ENCODE measurements around the gene SAXO2. TPM values are rescaled to one million over a fixed set of nuclear protein-coding genes. Genes with fewer than 3 reads are reported as not detected.
"Not testable (repeated sequence)": the region's sequence is repeated elsewhere in the genome, so short reads cannot be mapped to it uniquely, and the experiment has no call there.

Gene SAXO2
- total RNA-seq, 1 donor from 2014 or later: 0.90 TPM

GRCh38 chr15:82292271-82292670 is 29.7 kb downstream of the SAXO2 start:
- Mint-ChIP-seq H3K36me3 (ENCODE audit: low read depth) (peaks cover 2% of the 10 kb centered on the region), H3K27me3 (ENCODE audit: low read depth) (peaks cover 6% of the 10 kb centered on the region), H3K4me3 (ENCODE audit: unreplicated experiment) (no peak overlapping the region), H3K9me3 (ENCODE audit: low read depth) (peaks cover 9% of the 10 kb centered on the region), H3K27ac (ENCODE audit: unreplicated experiment) (no peak overlapping the region), H3K4me1 (ENCODE audit: low read depth) (no peaks in the 10 kb centered on the region)
- no peak for TF ChIP-seq CTCF (IDR thresholded peaks at IDR 0.05)
- DNase-seq (ENCODE audit: low spot score): no peak

- peaks cover 2% of the 10 kb centered on the region for H3K36me3 Mint-ChIP-seq (ENCODE audit: low read depth)
- no peak for TF ChIP-seq CTCF (IDR thresholded peaks at IDR 0.05)
- peaks cover 6% of the 10 kb centered on the region for H3K9me3 Mint-ChIP-seq (ENCODE audit: low read depth)
- peaks cover 6% of the 10 kb centered on the region for H3K27me3 Mint-ChIP-seq (ENCODE audit: low read depth)
- H3K4me1 Mint-ChIP-seq (ENCODE audit: low read depth): no peaks in the 10 kb centered on the region
- DNase-seq (ENCODE audit: low spot score): no peak
- H3K4me3 Mint-ChIP-seq (ENCODE audit: unreplicated experiment): no peak overlapping the region
- H3K27ac Mint-ChIP-seq (ENCODE audit: unreplicated experiment): no peak overlapping the region
Observed at GRCh38 chr15:82294061-82294690, 31.6 kb downstream of the SAXO2 start.

GRCh38 chr15:82297546-82297945 is 34.9 kb downstream of the SAXO2 start:
- no peaks in the 10 kb centered on the region for H3K27me3 Mint-ChIP-seq (ENCODE audit: low read depth)
- TF ChIP-seq CTCF (IDR thresholded peaks at IDR 0.05): no peak
- H3K36me3 Mint-ChIP-seq (ENCODE audit: low read depth): no peaks in the 10 kb centered on the region
- H3K27ac Mint-ChIP-seq (ENCODE audit: unreplicated experiment): no peak overlapping the region
- no peak overlapping the region for H3K4me3 Mint-ChIP-seq (ENCODE audit: unreplicated experiment)
- no peaks in the 10 kb centered on the region for H3K9me3 Mint-ChIP-seq (ENCODE audit: low read depth)
- H3K4me1 Mint-ChIP-seq (ENCODE audit: low read depth): peaks cover 17% of the 10 kb centered on the region
- no peak for DNase-seq (ENCODE audit: low spot score)

- DNase-seq (ENCODE audit: low spot score): no peak
- no peaks in the 10 kb centered on the region for H3K9me3 Mint-ChIP-seq (ENCODE audit: low read depth)
- no peak overlapping the region for H3K27ac Mint-ChIP-seq (ENCODE audit: unreplicated experiment)
- no peak overlapping the region for H3K4me3 Mint-ChIP-seq (ENCODE audit: unreplicated experiment)
- no peak for TF ChIP-seq CTCF (IDR thresholded peaks at IDR 0.05)
- H3K36me3 Mint-ChIP-seq (ENCODE audit: low read depth): no peaks in the 10 kb centered on the region
- no peaks in the 10 kb centered on the region for H3K27me3 Mint-ChIP-seq (ENCODE audit: low read depth)
- H3K4me1 Mint-ChIP-seq (ENCODE audit: low read depth): peaks cover 17% of the 10 kb centered on the region
Observed at GRCh38 chr15:82298032-82298431, 35.4 kb downstream of the SAXO2 start.

GRCh38 chr15:82298520-82298919 is 35.9 kb downstream of the SAXO2 start:
- Mint-ChIP-seq H3K27me3 (ENCODE audit: low read depth) (no peaks in the 10 kb centered on the region), H3K4me3 (ENCODE audit: unreplicated experiment) (no peak overlapping the region), H3K4me1 (ENCODE audit: low read depth) (peaks cover 17% of the 10 kb centered on the region), H3K9me3 (ENCODE audit: low read depth) (no peaks in the 10 kb centered on the region), H3K36me3 (ENCODE audit: low read depth) (no peaks in the 10 kb centered on the region), H3K27ac (ENCODE audit: unreplicated experiment) (no peak overlapping the region)
- TF ChIP-seq CTCF (IDR thresholded peaks at IDR 0.05): no peak
- DNase-seq (ENCODE audit: low spot score): no peak

- H3K4me3 Mint-ChIP-seq (ENCODE audit: unreplicated experiment); DNase-seq (ENCODE audit: low spot score); H3K9me3 Mint-ChIP-seq (ENCODE audit: low read depth); H3K27me3 Mint-ChIP-seq (ENCODE audit: low read depth); H3K27ac Mint-ChIP-seq (ENCODE audit: unreplicated experiment); H3K36me3 Mint-ChIP-seq (ENCODE audit: low read depth): not testable (repeated sequence)
- peaks cover 17% of the 10 kb centered on the region for H3K4me1 Mint-ChIP-seq (ENCODE audit: low read depth)
Observed at GRCh38 chr15:82299511-82299914, 36.9 kb downstream of the SAXO2 start.

GRCh38 chr15:82300326-82300725 is 37.7 kb downstream of the SAXO2 start:
- not testable (repeated sequence) for DNase-seq (ENCODE audit: low spot score); H3K4me3 Mint-ChIP-seq (ENCODE audit: unreplicated experiment); H3K27me3 Mint-ChIP-seq (ENCODE audit: low read depth); H3K9me3 Mint-ChIP-seq (ENCODE audit: low read depth); H3K36me3 Mint-ChIP-seq (ENCODE audit: low read depth)
- peaks cover 17% of the 10 kb centered on the region for H3K4me1 Mint-ChIP-seq (ENCODE audit: low read depth)
- peak overlapping the region; percentile 83 for H3K27ac Mint-ChIP-seq (ENCODE audit: unreplicated experiment)
